SU-DHL-6 (cell line): ENCODE data around the gene FBXW7.

Experiments used
- H2AFZ ChIP-seq: fragments of 200-600 bp; sonication (generic); 2 replicates; pipeline ENCODE4 v1.6.1; 2014; ENCODE audit warnings: low read depth, mild to moderate bottlenecking, moderate library complexity, mixed read lengths, antibody characterized with exemption, low read length; ENCODE audit not compliant: severe bottlenecking
- H3F3A ChIP-seq: fragments of 200-600 bp; shearing (Covaris generic); 2 replicates; pipeline ENCODE4 v1.6.0; 2016; ENCODE audit warnings: antibody characterized with exemption, mild to moderate bottlenecking; ENCODE audit not compliant: insufficient read depth
- H3K27ac ChIP-seq: fragments of 200-600 bp; sonication (generic); 2 replicates; pipeline ENCODE4 v1.5.1; 2016; ENCODE audit warnings: low read depth, mild to moderate bottlenecking, low read length, moderate library complexity, mixed read lengths
- H3K27me3 ChIP-seq: fragments of 200-600 bp; sonication (generic), shearing (Covaris generic); 2 replicates; pipeline ENCODE4 v1.6.0; 2014; ENCODE audit warnings: mild to moderate bottlenecking, low read length
- H3K36me3 ChIP-seq: fragments of 200-600 bp; sonication (generic); 2 replicates; pipeline ENCODE4 v1.6.1; 2014; ENCODE audit warnings: mild to moderate bottlenecking, low read length, mixed read lengths
- H3K4me2 ChIP-seq: fragments of 300-600, 200-600 bp; shearing (Covaris generic), sonication (generic); 2 replicates; pipeline ENCODE4 v1.6.0; 2014; ENCODE audit warnings: low read length, low read depth, mild to moderate bottlenecking; ENCODE audit not compliant: poor library complexity, severe bottlenecking
- H3K4me3 ChIP-seq: fragments of 200-600 bp; sonication (generic); 2 replicates; pipeline ENCODE4 v1.5.1; 2014; ENCODE audit warnings: antibody characterized with exemption, low read length, mild to moderate bottlenecking, mixed read lengths; ENCODE audit not compliant: insufficient read depth, poor library complexity, severe bottlenecking
- H3K79me2 ChIP-seq: fragments of 200-600 bp; sonication (generic); 2 replicates; pipeline ENCODE4 v1.6.1; 2014; ENCODE audit warnings: mild to moderate bottlenecking, low read length, moderate library complexity; ENCODE audit not compliant: insufficient read depth
- H3K9ac ChIP-seq: fragments of 200-600 bp; sonication (generic); 2 replicates; pipeline ENCODE4 v1.7.0; 2014; ENCODE audit warnings: mild to moderate bottlenecking, low read length
- H3K9me2 ChIP-seq: fragments of 200-600 bp; sonication (generic); replicated peaks from 2 replicates; pipeline ENCODE4 v1.6.1; 2014; ENCODE audit warnings: low read length; ENCODE audit not compliant: insufficient read depth
- H3K9me3 ChIP-seq: fragments of 200-600 bp; sonication (generic); 2 replicates; pipeline ENCODE4 v1.6.1; 2014; ENCODE audit warnings: low read length, mixed read lengths; ENCODE audit not compliant: insufficient read depth
- H4K20me1 ChIP-seq: fragments of 200-600 bp; sonication (generic); 2 replicates; pipeline ENCODE4 v1.6.1; 2014; ENCODE audit warnings: low read depth, mild to moderate bottlenecking, antibody characterized with exemption, low read length, moderate library complexity, mixed read lengths
- CTCF ChIP-seq: fragments of 200-600 bp; sonication (generic); IDR thresholded peaks from one replicate; pipeline ENCODE4 v1.5.1; 2017; ENCODE audit warnings: antibody characterized with exemption, mild to moderate bottlenecking, low read length, moderate library complexity; ENCODE audit not compliant: insufficient read depth, poor library complexity, severe bottlenecking
- EZH2phosphoT487 ChIP-seq: fragments of 200-600 bp; sonication (generic), shearing (Covaris generic); conservative IDR thresholded peaks from 2 replicates; pipeline ENCODE4 v1.6.1; 2018; ENCODE audit warnings: mild to moderate bottlenecking, antibody characterized with exemption, low read length, moderate library complexity, mixed read lengths

The FBXW7 gene

GRCh38 chr4:152508386-152508785, 27.5 kb downstream of the FBXW7 start:
- Histone ChIP-seq H2AFZ (no peak overlapping the region), H3K9me3 (no peaks in the 10 kb centered on the region), H4K20me1 (0 out of 2 replicates have a peak, but pooled peaks cover 5% of the 10 kb centered on the region), H3K79me2 (peaks cover 92% of the 10 kb centered on the region), H3K4me3 (no peak overlapping the region), H3K9ac (no peak overlapping the region), H3K36me3 (no peaks in the 10 kb centered on the region), H3K27me3 (no peaks in the 10 kb centered on the region), H3K4me2 (no peak overlapping the region), H3K9me2 (no peaks in the 10 kb centered on the region), H3F3A (peaks cover 21% of the 10 kb centered on the region; the same call in 1 of the 2 replicates), H3K27ac (no peak overlapping the region)
- no peak for TF ChIP-seq CTCF
- TF ChIP-seq EZH2phosphoT487 = no peak

GRCh38 chr4:152503653-152504290, 32.1 kb downstream of the FBXW7 start:
- H3K4me2 ChIP-seq = no peak overlapping the region
- no peaks in the 10 kb centered on the region for H3K27me3 ChIP-seq
- H3K36me3 ChIP-seq = no peaks in the 10 kb centered on the region
- H3K9me3 ChIP-seq = no peaks in the 10 kb centered on the region
- peaks cover 35% of the 10 kb centered on the region; the same call in 1 of the 2 replicates for H3F3A ChIP-seq
- no peak overlapping the region for H3K9ac ChIP-seq
- no peak overlapping the region for H3K27ac ChIP-seq
- no peak overlapping the region for H2AFZ ChIP-seq
- H3K79me2 ChIP-seq = peaks cover 88% of the 10 kb centered on the region
- peaks cover 9% of the 10 kb centered on the region for H4K20me1 ChIP-seq
- no peaks in the 10 kb centered on the region for H3K9me2 ChIP-seq
- no peak for TF ChIP-seq EZH2phosphoT487
- no peak for TF ChIP-seq CTCF
- H3K4me3 ChIP-seq = no peak overlapping the region

GRCh38 chr4:152501846-152502536, 33.9 kb downstream of the FBXW7 start:
- Histone ChIP-seq H3K9me3 (no peaks in the 10 kb centered on the region), H2AFZ (no peak overlapping the region), H3K27ac (peak overlapping the region; percentile 71), H3F3A (peaks cover 33% of the 10 kb centered on the region; the same call in 1 of the 2 replicates), H3K79me2 (peaks cover 87% of the 10 kb centered on the region), H3K4me2 (peak overlapping the region; percentile 58), H3K4me3 (no peak overlapping the region), H3K9ac (peak overlapping the region; percentile 15), H3K27me3 (no peaks in the 10 kb centered on the region), H3K9me2 (no peaks in the 10 kb centered on the region), H3K36me3 (no peaks in the 10 kb centered on the region), H4K20me1 (peaks cover 13% of the 10 kb centered on the region)
- TF ChIP-seq CTCF = no peak
- no peak for TF ChIP-seq EZH2phosphoT487
